HG03103 (cell line): ENCODE measurements around the gene STK4.
"Not testable (repeated sequence)": the region's sequence is repeated elsewhere in the genome, so short reads cannot be mapped to it uniquely, and the experiment has no call there.

Experiments used
- ATAC-seq: cut with Tn5 transposase; IDR thresholded peaks from one replicate; pipeline ENCODE4 v1.9.1; 2021; ENCODE audit warnings: low read depth; ENCODE audit not compliant: unreplicated experiment

STK4 gene

DNA sequence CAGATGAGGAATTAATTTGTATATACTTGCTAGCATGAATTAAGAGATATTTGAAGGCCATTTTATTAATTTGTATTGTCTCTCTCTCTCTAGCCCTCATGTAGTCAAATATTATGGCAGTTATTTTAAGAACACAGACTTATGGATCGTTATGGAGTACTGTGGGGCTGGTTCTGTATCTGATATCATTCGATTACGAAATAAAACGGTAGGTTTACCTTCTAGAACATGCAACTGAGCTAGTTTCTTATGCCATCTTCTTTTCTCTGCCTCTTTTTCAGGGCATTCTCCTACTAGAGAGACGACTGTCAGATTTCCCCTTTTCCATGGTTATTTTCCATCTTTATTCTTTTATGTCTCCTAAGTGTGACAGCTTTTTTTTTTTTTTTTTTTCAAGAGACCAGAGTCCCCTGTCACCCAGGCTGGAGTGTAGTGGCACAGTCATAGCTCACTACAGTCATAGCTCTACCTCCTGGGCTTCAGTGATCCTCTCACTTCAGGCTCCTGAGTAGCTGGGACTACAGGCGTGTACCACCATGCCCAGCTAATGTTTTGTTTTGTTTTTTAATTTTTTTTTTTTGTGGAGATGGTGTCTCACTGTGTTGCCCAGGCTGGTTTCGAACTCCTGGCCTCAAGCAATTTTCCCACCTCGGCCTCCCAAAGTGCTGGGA lies 15.6 kb downstream of the STK4 start:
- ATAC-seq: no peak

DNA sequence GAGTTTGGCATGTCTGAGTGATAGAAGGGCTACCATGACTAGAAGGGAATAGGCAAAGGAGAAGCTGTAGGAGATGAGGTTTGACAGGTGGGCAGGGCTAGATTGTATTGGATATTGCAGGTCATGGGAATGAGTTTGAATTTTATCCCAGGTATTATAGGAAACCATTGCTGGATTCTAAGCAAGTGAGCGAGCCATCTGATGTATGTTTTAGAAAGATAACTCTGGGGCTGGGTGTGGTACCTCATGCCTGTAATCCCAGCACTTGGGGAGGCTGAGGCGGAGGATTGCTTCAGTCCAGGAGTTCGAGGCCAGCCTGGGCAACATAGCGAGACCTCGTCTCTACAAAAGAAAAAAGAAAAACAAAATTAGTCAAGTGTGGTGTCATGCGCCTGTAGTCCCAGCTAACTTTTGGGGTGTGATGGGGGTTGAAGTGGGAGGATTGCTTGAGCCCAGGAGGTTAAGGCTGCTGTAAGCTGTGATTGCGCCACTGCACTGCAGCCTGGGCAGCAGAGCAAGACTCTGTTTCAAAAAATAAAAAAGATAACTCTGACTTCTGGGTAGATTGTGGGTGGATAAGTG lies 16.9 kb downstream of the STK4 start:
- no peak for ATAC-seq

DNA sequence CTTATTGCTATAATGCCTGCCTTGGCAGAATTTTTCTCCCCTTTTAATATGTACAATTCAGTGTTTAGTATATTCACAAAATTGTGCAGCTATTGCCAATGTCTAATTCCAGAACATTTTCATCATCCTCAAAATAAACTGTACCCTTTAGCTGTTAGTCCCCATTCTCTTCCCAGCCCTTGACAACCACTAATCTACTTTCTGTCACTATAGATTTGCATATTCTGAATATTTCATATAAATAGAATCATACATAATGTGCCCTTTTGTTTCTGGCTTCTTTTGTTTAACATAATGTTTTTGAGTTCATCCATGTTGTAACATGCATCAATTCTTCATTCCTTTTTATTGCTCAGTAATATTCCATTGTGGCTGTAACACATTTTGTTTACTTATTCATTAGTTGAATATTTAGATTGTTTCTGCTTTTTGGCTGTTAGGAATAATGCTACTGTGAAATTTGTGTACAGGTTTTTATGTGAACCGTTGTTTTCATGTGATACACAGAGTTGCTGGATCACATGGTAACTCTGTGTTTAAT lies 22.4 kb downstream of the STK4 start:
- no peak for ATAC-seq

DNA sequence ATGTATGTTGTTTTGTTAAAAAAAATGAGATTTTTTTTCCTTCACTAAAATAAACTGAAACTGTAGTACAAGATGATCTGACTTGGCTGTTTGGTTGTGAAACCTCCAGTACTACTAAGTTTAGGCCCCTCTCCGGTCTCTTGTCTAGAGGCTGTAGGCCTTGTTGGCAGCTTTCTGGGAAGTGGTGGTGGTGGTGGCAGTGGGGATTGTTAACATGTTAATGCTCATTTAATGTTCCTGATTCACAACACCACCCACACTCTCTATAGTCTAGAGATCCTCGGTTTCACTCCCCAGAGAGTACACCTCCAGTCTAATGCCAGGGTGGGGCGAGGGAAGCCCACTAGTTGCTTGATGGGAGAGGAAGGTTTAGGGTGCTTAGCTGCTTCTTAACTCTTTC lies 24.1 kb downstream of the STK4 start:
- ATAC-seq: no peak

DNA sequence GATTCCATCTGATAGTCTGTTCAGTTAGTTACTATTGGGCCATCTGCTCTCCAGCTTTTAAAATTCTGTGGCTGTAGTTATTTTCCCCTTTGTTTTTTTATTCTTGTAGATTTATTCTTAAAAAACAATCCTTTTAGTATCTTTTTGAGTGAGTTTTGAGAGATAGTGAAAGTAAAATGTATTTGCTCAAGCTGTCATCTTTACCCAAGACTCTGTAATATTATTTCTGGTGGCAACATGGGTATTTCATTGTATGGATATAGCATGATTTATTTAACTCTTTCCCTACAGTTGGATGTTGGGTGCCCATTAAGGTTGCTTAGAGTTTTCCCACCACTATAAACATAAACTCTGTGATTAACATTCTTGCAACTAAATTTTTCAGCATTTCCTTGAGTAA lies 24.6 kb downstream of the STK4 start:
- no peak for ATAC-seq

DNA sequence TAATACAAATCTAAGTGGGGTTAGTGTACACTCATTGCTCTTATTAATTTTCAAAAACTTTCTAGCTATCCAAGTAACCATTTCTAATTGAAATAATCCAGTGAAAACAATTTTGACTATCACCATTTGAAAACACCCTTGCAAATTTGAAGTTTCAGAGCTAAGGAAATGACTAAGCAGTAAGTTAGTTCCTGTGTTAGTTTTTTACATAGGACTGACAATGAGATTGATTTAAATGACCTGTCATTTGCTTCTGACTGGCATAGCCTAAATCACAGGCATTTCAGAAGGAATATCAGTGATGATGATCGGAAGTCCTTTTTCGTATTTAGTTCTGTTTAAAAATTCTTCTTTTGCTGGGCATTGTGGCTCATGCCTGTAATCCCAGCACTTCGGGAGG lies 27.0 kb downstream of the STK4 start:
- ATAC-seq: no peak

DNA sequence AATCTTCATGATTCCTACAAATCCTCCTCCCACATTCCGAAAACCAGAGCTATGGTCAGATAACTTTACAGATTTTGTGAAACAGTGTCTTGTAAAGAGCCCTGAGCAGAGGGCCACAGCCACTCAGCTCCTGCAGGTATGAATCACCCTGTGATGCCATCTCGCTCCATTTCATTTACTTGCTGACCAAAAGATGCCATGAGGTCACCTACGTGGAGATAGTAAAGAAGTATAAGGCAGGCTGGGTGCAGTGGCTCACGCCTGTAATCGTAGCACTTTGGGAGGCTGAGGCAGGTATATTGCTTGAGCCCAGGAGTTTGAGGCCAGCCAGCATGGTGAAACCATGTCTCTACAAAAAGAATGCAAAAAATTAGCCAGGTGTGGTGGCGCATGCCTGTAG lies 30.9 kb downstream of the STK4 start:
- ATAC-seq: no peak

DNA sequence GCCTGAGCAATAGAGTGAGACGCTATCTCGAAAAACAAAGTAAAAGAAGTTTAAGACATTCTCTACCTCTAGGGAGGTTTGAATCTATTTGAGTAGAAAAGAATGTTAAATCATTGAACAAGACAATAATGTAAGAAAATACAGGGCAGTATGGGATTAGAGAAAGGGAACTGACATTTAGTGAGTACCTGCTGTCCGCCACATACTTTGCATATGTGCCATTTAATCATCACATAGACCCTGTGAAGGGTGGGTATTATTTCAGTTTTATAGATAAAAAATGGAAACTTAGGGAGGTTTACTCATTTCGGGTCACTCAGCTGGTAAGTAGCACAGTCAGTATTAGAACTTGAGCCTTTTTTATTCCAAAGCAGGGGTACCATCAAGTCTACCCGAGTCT lies 31.4 kb downstream of the STK4 start:
- ATAC-seq: no peak

DNA sequence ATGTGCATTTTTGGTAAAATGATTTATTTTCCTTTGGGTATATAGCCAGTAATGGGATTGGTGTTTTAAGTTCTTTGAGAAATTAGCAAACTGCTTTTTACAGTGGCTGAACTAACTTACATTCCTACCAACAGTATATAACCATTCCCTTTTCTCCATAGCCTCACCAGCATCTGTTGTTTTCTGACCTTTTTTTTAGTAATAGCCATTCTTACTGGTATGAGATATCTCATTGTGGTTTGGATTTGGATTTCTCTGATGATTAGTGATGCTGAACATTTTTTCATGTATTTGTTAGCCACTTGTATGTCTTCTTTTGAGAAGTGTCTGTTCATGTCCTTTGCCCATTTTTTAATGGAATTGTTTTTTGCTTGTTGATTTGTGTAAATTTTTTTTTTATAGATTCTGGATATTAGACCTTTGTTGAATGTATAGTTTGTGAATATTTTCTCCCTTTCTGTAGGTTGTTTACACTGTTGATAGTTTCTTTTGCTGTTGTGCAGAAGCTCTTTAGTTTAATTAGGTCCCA lies 42.3 kb downstream of the STK4 start:
- ATAC-seq: no peak

DNA sequence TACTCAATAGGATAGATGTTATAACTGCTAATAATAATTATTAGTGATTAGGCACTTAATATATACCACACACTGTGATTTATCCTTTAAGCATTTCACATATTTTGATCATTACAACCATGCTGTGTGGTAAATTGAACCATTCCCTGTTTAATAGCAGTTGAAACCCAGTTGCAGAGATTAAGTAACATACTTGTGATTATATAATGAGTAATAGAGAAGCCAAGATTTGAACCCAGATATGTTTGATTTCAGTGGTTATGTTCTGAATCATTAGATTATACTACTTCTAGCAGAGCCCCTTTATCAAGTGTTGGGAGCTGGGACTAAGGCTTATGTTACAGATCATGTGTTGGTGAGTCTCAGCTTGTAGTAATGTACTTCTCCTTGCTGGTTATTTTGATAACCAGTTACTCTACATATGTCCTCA lies 44.1 kb downstream of the STK4 start:
- no peak for ATAC-seq

DNA sequence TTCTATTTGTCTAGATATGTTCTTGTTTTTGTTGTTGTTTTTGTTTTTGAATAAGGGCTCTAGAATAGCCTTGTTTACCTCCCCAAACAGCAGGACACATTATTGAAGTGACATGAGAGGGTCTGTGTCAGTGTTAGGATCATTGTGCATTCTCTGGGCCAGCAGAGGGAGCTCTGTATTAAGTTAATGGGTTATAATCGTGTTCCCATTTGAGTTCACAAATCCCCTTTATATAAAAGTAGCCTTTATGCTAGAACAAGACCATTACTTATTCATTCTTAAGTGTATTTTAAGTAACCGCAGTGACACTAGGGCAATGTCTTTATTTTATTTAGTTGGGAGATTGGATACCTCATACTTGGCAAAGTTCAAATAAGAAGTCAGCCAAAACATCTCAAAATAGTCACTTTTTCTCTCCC lies 44.8 kb downstream of the STK4 start:
- no peak for ATAC-seq

DNA sequence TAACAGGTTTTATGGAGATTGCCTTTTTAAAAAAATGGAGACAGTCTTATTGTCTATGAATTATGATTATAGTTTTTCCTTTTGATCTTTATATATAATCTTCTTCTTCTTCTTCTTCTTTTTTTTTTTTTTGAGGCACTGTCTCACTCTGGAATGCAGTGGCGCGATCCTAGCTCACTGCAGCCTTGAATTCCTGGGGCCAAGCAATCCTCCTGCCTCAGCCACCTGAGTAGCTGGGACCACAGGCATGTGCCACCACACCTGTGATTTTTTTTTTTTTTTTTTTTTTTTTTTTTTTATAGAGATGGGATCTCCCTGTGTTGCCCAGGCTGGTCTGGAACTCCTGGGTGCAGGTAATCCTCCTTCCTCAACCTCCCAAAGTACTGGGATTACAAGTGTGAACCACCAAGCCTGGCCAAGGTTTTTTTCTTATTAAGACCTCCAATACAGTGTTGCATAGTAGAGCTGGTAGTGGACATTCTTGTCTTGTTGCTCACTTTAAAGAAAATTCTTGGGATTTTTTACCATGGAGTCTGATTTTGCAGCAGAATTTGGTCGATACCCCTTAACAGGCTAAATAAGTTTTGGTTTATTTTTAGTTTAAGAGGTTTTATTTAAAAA lies 46.5 kb downstream of the STK4 start:
- no peak for ATAC-seq

DNA sequence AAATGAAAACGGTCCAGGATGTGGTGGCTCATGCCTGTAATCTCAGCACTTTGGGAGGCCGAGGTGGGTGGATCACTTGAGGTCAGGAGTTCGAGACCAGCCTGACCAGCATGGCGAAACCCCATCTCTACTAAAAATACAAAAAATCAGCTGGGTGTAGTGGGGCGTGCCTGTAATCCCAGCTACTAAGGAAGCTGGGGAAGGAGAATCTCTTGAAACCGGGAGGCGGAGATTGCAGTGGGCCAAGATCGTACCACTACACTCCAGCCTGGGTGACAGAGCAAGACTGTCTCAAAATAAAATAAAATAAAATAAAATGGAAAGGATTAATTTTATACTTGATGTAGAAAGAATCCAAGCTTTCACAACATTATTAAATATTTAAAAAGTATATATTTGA lies 47.8 kb downstream of the STK4 start:
- not testable (repeated sequence) for ATAC-seq

DNA sequence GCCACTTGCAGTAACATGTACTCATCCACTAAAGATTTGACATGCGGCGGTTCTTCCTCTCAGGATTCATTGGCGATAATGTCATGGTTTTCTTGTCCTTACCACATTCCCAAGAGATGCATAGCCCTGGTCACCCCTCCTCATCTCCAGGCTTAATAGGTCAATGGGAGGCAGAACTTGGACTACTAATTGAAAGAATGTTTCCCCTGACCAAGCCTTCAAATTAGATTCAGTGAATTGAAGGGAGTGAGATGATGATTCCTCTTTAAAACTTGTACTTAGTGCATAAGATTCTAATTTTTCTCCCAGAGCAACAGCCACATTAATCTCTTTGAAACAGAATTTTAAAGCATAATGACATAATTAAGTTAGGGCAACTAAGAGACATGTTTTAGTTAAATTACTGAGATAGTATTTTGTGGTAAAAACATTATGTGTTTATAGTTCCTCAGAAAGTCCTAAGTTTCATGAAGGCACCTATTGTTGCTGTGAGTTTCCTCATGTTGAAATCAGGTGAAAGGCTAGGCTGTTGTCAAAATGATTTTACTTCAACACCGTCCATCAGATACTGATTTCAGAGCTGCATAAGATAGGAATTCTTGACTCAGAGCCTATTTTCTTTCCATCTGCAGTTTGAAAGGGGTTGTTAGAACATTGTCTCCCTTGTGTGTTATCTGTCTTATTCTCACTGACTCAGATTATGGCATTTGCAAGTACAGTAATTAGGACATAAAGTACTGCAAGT lies 48.5 kb downstream of the STK4 start:
- no peak for ATAC-seq

DNA sequence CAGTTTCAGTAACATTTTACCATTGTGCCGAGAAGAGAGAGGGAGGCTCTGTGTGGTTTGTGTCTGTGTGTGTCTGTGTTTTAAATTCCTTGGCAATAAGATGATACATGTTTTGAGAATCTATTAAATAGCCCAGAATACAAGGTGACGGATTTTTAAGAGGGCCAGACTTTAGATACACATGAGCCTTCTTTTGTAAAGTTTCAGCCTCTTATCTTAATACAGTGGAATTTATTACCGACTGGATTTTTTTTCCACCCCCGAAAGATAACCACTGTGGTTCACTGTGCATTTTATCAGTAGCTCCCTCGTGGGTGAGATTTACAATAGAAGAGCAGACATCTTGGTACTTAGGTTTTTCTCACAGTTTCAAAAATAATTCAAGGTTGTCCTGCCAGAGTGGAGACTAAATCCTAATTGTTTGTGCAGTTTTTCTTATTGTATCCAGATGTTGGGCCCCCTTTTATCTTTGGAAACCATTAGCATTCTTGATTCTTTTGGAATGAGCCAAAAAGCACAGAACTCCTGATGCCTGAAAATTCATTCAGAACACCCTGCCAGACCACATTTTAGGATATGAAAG lies 49.9 kb downstream of the STK4 start:
- ATAC-seq: no peak

DNA sequence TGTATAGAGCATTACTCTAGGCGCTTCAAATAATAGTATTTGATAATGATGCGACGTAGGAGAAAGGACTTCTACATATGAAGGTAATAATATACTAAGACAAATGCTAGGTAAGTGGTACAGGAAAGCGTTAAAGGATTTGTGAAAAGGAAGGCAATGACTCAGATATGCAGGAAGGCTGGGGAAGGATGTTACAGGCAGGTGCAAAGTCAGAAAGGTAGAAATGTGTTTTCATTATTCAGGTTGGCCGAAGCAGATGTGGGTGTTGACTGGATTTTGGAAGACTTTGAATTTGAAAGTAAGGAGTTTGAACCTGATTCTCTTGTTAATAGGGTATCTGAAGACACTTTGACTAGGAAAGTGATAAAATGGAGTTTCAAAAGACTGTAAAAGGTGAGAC lies 51.0 kb downstream of the STK4 start:
- no peak for ATAC-seq

DNA sequence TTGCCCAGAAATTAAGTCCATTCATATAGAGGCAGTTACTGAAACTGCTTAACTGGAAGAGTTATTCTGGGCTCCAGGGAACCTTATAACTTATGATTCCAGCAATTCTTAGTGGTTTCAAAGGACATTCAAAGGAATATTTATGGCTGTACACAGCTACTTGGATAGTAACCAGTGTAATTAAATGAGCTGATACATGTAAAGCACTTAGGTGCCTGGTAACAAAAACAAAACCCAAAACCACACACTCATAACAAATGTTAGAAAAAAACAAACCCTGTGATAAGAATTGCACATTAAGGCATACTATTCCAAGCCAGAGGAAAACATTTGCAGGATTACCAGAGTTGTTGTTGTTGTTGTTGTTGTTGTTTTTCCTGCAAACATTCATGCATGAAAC lies 51.5 kb downstream of the STK4 start:
- no peak for ATAC-seq

DNA sequence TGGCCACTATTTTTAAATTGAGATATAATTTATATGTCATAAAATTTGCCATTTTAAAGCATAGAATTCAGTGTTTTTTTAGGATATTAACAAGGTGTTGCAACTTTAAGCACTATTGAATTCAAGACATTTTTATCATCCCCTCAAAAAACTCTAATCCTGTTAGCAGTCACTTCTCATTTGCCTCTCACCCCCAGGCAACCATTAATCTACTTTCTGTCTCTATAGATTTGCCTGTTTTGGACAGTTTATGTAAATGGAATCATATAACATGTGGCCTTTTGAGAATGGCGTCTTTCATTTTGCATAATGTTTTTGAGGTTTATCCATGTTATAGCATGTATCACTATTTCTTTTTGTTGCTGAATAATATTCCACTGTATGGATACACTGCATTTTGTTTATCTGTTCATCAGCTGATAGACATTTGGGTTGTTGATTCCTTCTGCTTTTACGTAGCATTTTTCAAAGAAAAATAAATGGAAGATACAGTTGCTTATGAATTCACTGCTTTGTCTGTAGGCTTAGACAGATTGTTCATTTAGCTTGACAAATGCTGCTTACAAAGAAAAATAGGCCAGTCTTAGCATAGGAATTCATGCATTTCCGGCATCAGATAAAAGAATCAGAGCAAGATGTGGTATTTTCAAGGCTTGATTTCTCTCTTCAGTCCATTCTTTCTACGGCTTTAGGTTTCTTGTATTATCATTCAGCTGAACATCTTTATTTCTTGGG lies 52.9 kb downstream of the STK4 start:
- ATAC-seq: no peak

DNA sequence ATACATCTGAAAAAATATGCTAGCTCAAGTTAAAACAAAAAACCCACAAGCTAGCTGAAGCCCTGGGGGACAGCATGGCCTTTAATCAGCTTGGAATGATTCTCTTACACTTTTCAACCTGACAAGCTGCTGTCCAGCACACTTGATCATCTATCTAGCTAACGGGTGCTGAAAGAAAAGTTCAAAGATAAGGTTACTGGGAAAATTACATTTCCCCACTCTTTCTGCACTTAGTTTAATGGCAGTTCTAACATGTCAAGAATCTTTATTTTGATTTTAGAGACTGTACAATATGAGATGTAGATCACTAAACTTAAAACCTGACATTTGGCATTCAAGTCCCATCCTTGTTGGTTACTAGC lies 53.4 kb downstream of the STK4 start:
- ATAC-seq: no peak

DNA sequence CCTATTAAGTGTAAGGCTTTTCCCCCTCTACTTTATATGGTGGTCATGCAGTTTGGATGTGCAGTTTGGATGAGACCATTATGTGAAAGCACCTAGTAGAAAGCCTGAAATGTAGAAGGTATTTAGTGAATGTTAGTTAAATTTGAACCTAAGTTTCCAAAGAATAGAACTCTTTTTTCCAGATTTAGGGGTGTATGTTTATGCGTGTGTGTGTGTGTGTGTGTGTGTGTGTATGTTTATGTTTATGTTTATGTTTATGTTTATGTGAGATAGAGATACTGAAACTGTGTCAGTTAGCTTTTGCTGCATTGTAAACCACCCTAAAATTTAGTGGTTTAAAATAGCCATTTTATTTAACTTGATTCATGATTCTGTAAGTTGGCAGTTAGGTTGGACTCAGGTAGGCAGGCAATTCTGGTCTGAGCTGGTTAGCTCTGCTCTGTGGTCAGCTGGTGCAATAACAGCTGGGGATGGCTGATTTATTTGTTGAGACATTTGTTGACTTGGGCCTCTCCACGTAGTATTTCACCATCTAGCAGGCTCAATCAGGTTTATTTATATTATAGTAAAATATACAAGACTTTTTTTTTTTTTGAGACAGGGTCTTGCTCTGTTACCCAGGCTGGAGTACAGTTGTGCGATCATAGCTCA lies 54.0 kb downstream of the STK4 start:
- ATAC-seq: no peak
